ENCODE data around the gene UBTD1. TPM values are rescaled to one million over a fixed set of nuclear protein-coding genes. Genes with fewer than 3 reads are reported as not detected.

UBTD1 gene
- total RNA-seq, 1 experiment from 2014 or later, result 19.0 TPM

DNA sequence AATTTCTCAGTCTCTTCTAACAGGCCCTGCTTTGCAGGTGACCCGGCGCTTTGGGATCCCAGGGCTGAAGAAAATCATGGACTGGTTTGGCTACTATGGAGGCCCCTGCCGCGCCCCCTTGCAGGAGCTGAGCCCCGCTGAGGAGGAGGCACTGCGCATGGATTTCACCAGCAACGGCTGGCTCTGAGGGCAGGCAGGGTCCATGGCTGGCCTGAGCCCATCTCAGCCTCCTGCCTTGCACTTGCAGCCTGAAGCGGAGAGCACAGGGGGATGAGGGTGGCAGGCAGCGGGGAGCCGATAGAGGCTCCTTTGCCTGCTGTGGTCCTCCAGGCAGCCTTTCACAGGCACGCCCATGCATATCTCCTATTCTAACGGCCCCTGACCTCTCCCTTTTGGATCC is 112.7 kb downstream of the UBTD1 start:
- H4K20me1 ChIP-seq (ENCODE audit: control insufficient read depth, insufficient read depth, insufficient read length), result no peaks in the 10 kb centered on the region
- no peaks in the 10 kb centered on the region for H3K27me3 ChIP-seq (ENCODE audit: insufficient read depth, low read length)
- H3K4ac ChIP-seq (ENCODE audit: low read depth, low read length), result no peak overlapping the region
- no peak overlapping the region for H3K23ac ChIP-seq (ENCODE audit: insufficient read length, low read depth, low read length)
- no peak overlapping the region for H3K9ac ChIP-seq (ENCODE audit: extremely low read depth, insufficient read length, low read length)
- no peaks in the 10 kb centered on the region for H3K79me1 ChIP-seq (ENCODE audit: insufficient read depth, low read depth, low read length, poor library complexity, severe bottlenecking)
- H3K4me2 ChIP-seq (ENCODE audit: insufficient read depth, insufficient read length, low read length), result no peak overlapping the region
- H3K9me3 ChIP-seq (ENCODE audit: control insufficient read depth, low read depth, low read length), result no peaks in the 10 kb centered on the region
- H4K8ac ChIP-seq (replicated peaks; ENCODE audit: insufficient read length, low read depth, low read length), result no peak overlapping the region
- DNase-seq, result no peak
- no peaks in the 10 kb centered on the region for H3K23me2 ChIP-seq (ENCODE audit: insufficient read length, low read depth, low read length, poor library complexity, severe bottlenecking)
- TF ChIP-seq, protein P1, sequence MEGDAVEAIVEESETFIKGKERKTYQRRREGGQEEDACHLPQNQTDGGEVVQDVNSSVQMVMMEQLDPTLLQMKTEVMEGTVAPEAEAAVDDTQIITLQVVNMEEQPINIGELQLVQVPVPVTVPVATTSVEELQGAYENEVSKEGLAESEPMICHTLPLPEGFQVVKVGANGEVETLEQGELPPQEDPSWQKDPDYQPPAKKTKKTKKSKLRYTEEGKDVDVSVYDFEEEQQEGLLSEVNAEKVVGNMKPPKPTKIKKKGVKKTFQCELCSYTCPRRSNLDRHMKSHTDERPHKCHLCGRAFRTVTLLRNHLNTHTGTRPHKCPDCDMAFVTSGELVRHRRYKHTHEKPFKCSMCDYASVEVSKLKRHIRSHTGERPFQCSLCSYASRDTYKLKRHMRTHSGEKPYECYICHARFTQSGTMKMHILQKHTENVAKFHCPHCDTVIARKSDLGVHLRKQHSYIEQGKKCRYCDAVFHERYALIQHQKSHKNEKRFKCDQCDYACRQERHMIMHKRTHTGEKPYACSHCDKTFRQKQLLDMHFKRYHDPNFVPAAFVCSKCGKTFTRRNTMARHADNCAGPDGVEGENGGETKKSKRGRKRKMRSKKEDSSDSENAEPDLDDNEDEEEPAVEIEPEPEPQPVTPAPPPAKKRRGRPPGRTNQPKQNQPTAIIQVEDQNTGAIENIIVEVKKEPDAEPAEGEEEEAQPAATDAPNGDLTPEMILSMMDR (conservative IDR thresholded peaks at IDR 0.05), result no peak
- no peaks in the 10 kb centered on the region for H3K79me2 ChIP-seq (ENCODE audit: insufficient read depth, low read length)
- H3K4me1 ChIP-seq (ENCODE audit: insufficient read depth, low read length), result no peaks in the 10 kb centered on the region
- H3K56ac ChIP-seq (ENCODE audit: insufficient read length, low read depth, low read length), result no peak overlapping the region
- no peak overlapping the region for H2AK5ac ChIP-seq (ENCODE audit: insufficient read length, low read length)
- no peak overlapping the region for H4K5ac ChIP-seq (ENCODE audit: insufficient read length, low read depth, low read length)
- H2BK120ac ChIP-seq (ENCODE audit: low read depth, low read length, poor library complexity, severe bottlenecking), result no peak overlapping the region
- no peak overlapping the region for H4K91ac ChIP-seq (ENCODE audit: insufficient read length, low read depth, low read length)
- WGBS (ENCODE audit: extremely low coverage, insufficient read length, low lambda C conversion rate), result no CpG with 5 or more reads among the region's 12 CpGs
- H3K27ac Mint-ChIP-seq, result peak overlapping the region in 2 of 3 experiments; percentile 32 to 35; a peak in 2 of 7 replicates
- no peak overlapping the region for H2BK5ac ChIP-seq (ENCODE audit: insufficient read length, low read length)
- H3T11ph ChIP-seq (ENCODE audit: low read length), result no peak overlapping the region
- H3K18ac ChIP-seq (ENCODE audit: insufficient read length, low read depth, low read length), result no peak overlapping the region
- no peaks in the 10 kb centered on the region for H3K9me3 Mint-ChIP-seq
- H3K4me3 Mint-ChIP-seq, result no peak overlapping the region
- H2BK12ac ChIP-seq (ENCODE audit: insufficient read length, low read depth, low read length), result no peak overlapping the region
- H3K36me3 Mint-ChIP-seq (ENCODE audit: insufficient read depth in 1 of 3, low read depth in 3 of 3), result 0 out of 7 replicates have a peak, but pooled peaks cover 3 to 5% (median 4%) of the 10 kb centered on the region in 3 experiments
- no peak overlapping the region for H2AFZ ChIP-seq (ENCODE audit: low read length)
- H3K27me3 Mint-ChIP-seq (ENCODE audit: low read depth), result no peaks in the 10 kb centered on the region
- no peak overlapping the region; the same call in 1 of the 2 replicates for H3K14ac ChIP-seq (ENCODE audit: insufficient read depth, low read length)
- H2BK15ac ChIP-seq (ENCODE audit: low read depth, low read length), result no peak overlapping the region
- peaks cover 11 to 16% of the 10 kb centered on the region in 2 experiments for H3K4me1 Mint-ChIP-seq
- H3K27ac ChIP-seq (ENCODE audit: insufficient read length, low read depth, low read length), result no peak overlapping the region
- no peak overlapping the region for H2BK20ac ChIP-seq (ENCODE audit: low read depth, low read length, poor library complexity, severe bottlenecking)
